ENCODE results near the gene AVPI1.
"Not testable (repeated sequence)": the region's sequence is repeated elsewhere in the genome, so short reads cannot be mapped to it uniquely, and the experiment has no call there.

Gene AVPI1

GRCh38 chr10:97686301-97686961, 610 bp downstream of the AVPI1 start:
- Histone ChIP-seq H3K79me2 (ENCODE audit: insufficient read depth, low read length) (no peaks in the 10 kb centered on the region), H3K9me2 (replicated peaks; ENCODE audit: insufficient read depth, low read length) (no peaks in the 10 kb centered on the region), H3K27ac (ENCODE audit: low read depth, low read length) (no peak overlapping the region), H4K20me1 (ENCODE audit: low read depth, low read length) (no peaks in the 10 kb centered on the region), H3F3A (ENCODE audit: insufficient read depth) (peaks cover 9% of the 10 kb centered on the region; the same call in 1 of the 2 replicates), H3K4me2 (ENCODE audit: low read depth, low read length, poor library complexity, severe bottlenecking) (peak overlapping the region; percentile 63), H3K36me3 (ENCODE audit: low read length) (no peaks in the 10 kb centered on the region), H3K4me3 (ENCODE audit: insufficient read depth, low read length, poor library complexity, severe bottlenecking) (peak overlapping the region; percentile 57), H3K27me3 (ENCODE audit: low read length) (no peaks in the 10 kb centered on the region), H2AFZ (ENCODE audit: low read depth, low read length, severe bottlenecking) (peak overlapping the region; percentile 86), H3K9me3 (ENCODE audit: insufficient read depth, low read length) (no peaks in the 10 kb centered on the region), H3K9ac (ENCODE audit: low read length) (peak overlapping the region; percentile 57)
- TF ChIP-seq CTCF (IDR thresholded peaks at IDR 0.05; ENCODE audit: insufficient read depth, low read length, poor library complexity, severe bottlenecking) = peak; percentile 27
- TF ChIP-seq EZH2phosphoT487 (conservative IDR thresholded peaks at IDR 0.05; ENCODE audit: low read length) = no peak

DNA sequence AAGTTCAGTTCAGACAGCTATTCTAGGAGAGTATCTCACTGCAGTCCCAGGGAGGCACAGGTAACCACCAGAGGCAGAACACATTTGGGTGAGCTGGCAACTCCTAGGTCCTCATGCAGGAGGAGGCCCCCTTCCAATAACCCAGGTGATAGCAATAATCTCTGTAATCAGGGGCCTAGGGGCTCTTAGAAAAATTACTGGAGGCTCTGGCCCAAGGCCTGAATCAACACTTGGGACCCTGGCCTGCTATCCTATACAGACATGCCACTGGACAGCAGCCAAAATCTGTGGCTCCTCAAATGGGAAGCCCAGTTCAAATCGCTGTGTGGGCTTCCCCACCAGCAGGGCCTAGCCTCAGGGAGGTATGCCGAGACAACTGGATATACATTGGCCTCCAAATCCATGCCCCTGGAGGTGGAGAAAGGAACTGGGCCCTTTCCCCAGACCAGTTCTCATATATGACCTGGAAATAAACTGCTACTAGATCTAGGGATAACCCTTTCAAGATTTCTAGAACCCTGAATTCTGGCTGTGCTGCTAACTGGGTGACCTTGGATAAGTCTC, 1.6 kb downstream of the AVPI1 start:
- Histone ChIP-seq H3K4me2 (ENCODE audit: low read depth, low read length, poor library complexity, severe bottlenecking) (no peak overlapping the region), H3K4me3 (ENCODE audit: insufficient read depth, low read length, poor library complexity, severe bottlenecking) (no peak overlapping the region), H3K36me3 (ENCODE audit: low read length) (no peaks in the 10 kb centered on the region), H3K9ac (ENCODE audit: low read length) (no peak overlapping the region), H2AFZ (ENCODE audit: low read depth, low read length, severe bottlenecking) (no peak overlapping the region), H3K79me2 (ENCODE audit: insufficient read depth, low read length) (no peaks in the 10 kb centered on the region), H4K20me1 (ENCODE audit: low read depth, low read length) (no peaks in the 10 kb centered on the region), H3K27me3 (ENCODE audit: low read length) (no peaks in the 10 kb centered on the region), H3K9me2 (replicated peaks; ENCODE audit: insufficient read depth, low read length) (no peaks in the 10 kb centered on the region), H3K27ac (ENCODE audit: low read depth, low read length) (no peak overlapping the region), H3K9me3 (ENCODE audit: insufficient read depth, low read length) (no peaks in the 10 kb centered on the region), H3F3A (ENCODE audit: insufficient read depth) (peaks cover 9% of the 10 kb centered on the region; the same call in 1 of the 2 replicates)
- TF ChIP-seq CTCF (IDR thresholded peaks at IDR 0.05; ENCODE audit: insufficient read depth, low read length, poor library complexity, severe bottlenecking) (no peak), EZH2phosphoT487 (conservative IDR thresholded peaks at IDR 0.05; ENCODE audit: low read length) (no peak)

GRCh38 chr10:97684866-97685394, 2.1 kb downstream of the AVPI1 start:
- no peak overlapping the region for H3K9ac ChIP-seq (ENCODE audit: low read length)
- no peak overlapping the region for H3K4me3 ChIP-seq (ENCODE audit: insufficient read depth, low read length, poor library complexity, severe bottlenecking)
- no peaks in the 10 kb centered on the region for H4K20me1 ChIP-seq (ENCODE audit: low read depth, low read length)
- H2AFZ ChIP-seq (ENCODE audit: low read depth, low read length, severe bottlenecking) = no peak overlapping the region
- H3K4me2 ChIP-seq (ENCODE audit: low read depth, low read length, poor library complexity, severe bottlenecking) = no peak overlapping the region
- no peaks in the 10 kb centered on the region for H3K27me3 ChIP-seq (ENCODE audit: low read length)
- no peaks in the 10 kb centered on the region for H3K79me2 ChIP-seq (ENCODE audit: insufficient read depth, low read length)
- H3F3A ChIP-seq (ENCODE audit: insufficient read depth) = peaks cover 9% of the 10 kb centered on the region; the same call in 1 of the 2 replicates
- no peak overlapping the region for H3K27ac ChIP-seq (ENCODE audit: low read depth, low read length)
- H3K36me3 ChIP-seq (ENCODE audit: low read length) = no peaks in the 10 kb centered on the region
- TF ChIP-seq CTCF (IDR thresholded peaks at IDR 0.05; ENCODE audit: insufficient read depth, low read length, poor library complexity, severe bottlenecking) (no peak), EZH2phosphoT487 (conservative IDR thresholded peaks at IDR 0.05; ENCODE audit: low read length) (no peak)
- no peaks in the 10 kb centered on the region for H3K9me2 ChIP-seq (replicated peaks; ENCODE audit: insufficient read depth, low read length)
- no peaks in the 10 kb centered on the region for H3K9me3 ChIP-seq (ENCODE audit: insufficient read depth, low read length)

DNA sequence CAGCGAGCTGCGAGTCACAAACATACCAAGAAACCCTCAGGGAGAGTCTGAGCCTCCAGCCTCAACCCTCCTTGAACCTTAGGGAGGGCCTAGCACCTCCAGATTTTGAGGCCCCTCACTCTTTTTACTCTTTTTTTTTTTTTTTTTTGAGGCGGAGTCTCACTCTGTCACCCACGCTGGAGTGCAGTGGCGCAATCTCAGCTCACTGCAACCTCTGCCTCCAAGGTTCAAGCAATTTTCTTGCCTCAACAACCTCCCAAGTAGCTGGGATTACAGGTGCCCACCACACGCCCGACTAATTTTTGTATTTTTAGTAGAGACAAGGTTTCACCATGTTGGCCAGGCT, 2.7 kb downstream of the AVPI1 start:
- H3K9ac ChIP-seq (ENCODE audit: low read length); H3K4me3 ChIP-seq (ENCODE audit: insufficient read depth, low read length, poor library complexity, severe bottlenecking); H3K27me3 ChIP-seq (ENCODE audit: low read length); H2AFZ ChIP-seq (ENCODE audit: low read depth, low read length, severe bottlenecking); H3K9me2 ChIP-seq (replicated peaks; ENCODE audit: insufficient read depth, low read length); H3K36me3 ChIP-seq (ENCODE audit: low read length); H3K27ac ChIP-seq (ENCODE audit: low read depth, low read length); H3K79me2 ChIP-seq (ENCODE audit: insufficient read depth, low read length); H3K9me3 ChIP-seq (ENCODE audit: insufficient read depth, low read length); H3F3A ChIP-seq (ENCODE audit: insufficient read depth); H4K20me1 ChIP-seq (ENCODE audit: low read depth, low read length); H3K4me2 ChIP-seq (ENCODE audit: low read depth, low read length, poor library complexity, severe bottlenecking): not testable (repeated sequence)
